Adrenal gland (tissue), 12 donors: ENCODE data around the gene SREBF1. TPM values are rescaled to one million over a fixed set of nuclear protein-coding genes. Genes with fewer than 3 reads are reported as not detected.
A peak's percentile ranks its signal among the peaks of the same experiment; 100 is the strongest.

Experiments
- DNase-seq, 7 donors: peaks; one replicate each; pipeline ENCODE4 v3.0.0-alpha.2; 2019 to 2020
- H3K27ac ChIP-seq, 5 donors: fragments of 200-600 bp; sonication (generic) in 4 of 5; 1 replicate in 3 of 5; 2 replicates in 2 of 5; pipeline versions ENCODE4 v1.5.1 to v1.8.0; 2016 to 2020; ENCODE audit warnings: mild to moderate bottlenecking in 1 of 5
- H3K27me3 ChIP-seq: fragments of 200-600 bp; 2 replicates; pipeline ENCODE4 v1.8.0; 2021
- H3K36me3 ChIP-seq, 2 donors: fragments of 200-600 bp; replicated peaks in 1 of 2; 1 replicate in 1 of 2; 2 replicates in 1 of 2; pipeline versions ENCODE4 v1.5.1 to v1.8.0; 2018 to 2022
- H3K4me1 ChIP-seq, 2 donors: fragments of 200-600 bp; replicated peaks in 1 of 2; 1 replicate in 1 of 2; 2 replicates in 1 of 2; pipeline versions ENCODE4 v1.5.1 to v1.8.0; 2018 to 2021
- H3K4me3 ChIP-seq, 4 donors: fragments of 200-600 bp; sonication (generic) in 3 of 4; one replicate each; pipeline ENCODE4 v1.5.1; 2016 to 2018
- H3K9me3 ChIP-seq, 3 donors: fragments of 200-600 bp; sonication (generic) in 1 of 3; replicated peaks in 1 of 3; 1 replicate in 2 of 3; 2 replicates in 1 of 3; pipeline versions ENCODE4 v1.5.1 to v1.8.0; 2016 to 2021
- CTCF ChIP-seq, 6 experiments: fragments of 450-650 bp in 4 of 6; fragments of 200-600 bp in 2 of 6; sonication (generic) in 1 of 6; IDR thresholded peaks; 1 replicate in 5 of 6; 2 replicates in 1 of 6; pipeline versions ENCODE4 v1.5.1 to v1.8.0; 2016 to 2021; ENCODE audit warnings: antibody characterized with exemption in 6 of 6, mild to moderate bottlenecking in 2 of 6, moderate library complexity in 1 of 6
- POLR2A ChIP-seq, 2 donors: fragments of 450-650 bp; IDR thresholded peaks; one replicate each; pipeline ENCODE4 v1.6.1; 2017; ENCODE audit warnings: antibody characterized with exemption in 2 of 2, mild to moderate bottlenecking in 2 of 2, moderate library complexity in 1 of 2
- WGBS, 4 donors: extraction: QIAGEN DNeasy Blood & Tissue Kit in 2 of 4; methylation state at CpG; one replicate each; pipeline versions ENCODE4 v1.1.5 to v1.1.7; 2013 to 2017; 5-methylcytosine and 5-hydroxymethylcytosine counted together
- intact Hi-C, 2 donors: fragments of 100-400 bp; cut with DNase I; formaldehyde crosslinking; loops; one replicate each; pipeline versions ENCODE4 v1.14.1 to v1.15.0; 2022 to 2023
- polyA plus RNA-seq, 3 donors: library from polyadenylated mRNA; stranded (reverse); fragments of 200-250 nt in 2 of 3; fragments of 350-450 nt in 1 of 3; fragmentation: Illumina TruSeq in 1 of 3; extraction: RNeasy Lipid Tissue Mini Kit (QIAGEN cat#74804) in 1 of 3; gene quantifications; one replicate each; pipeline ENCODE4 v1.2.3, GENCODE V29; 2013 to 2014
- total RNA-seq, 9 donors: library from RNA; depleted of rRNA in 4 of 9; stranded (reverse); fragments of >200 nt in 4 of 9; fragments of 120-200 nt in 1 of 9; fragmentation: NEBNext Ultra II Directional in 1 of 9; extraction: Animal tissue kit (Norgen Biotek cat#: 25700) in 1 of 9; gene quantifications; one replicate each; pipeline versions ENCODE4 v1.1.0 to v1.2.4, GENCODE V29; 2013 to 2023
- donor health status: healthy with polysubstance abuse.
- donor health status: Bipolar disorder and iron deficiency.
- donor health status: DM: yes; HTN: yes; CAD: no.
- donor health status: DM: no; HTN: no; CAD: no.
- donor health status: DM: no; HTN: no; CAD: no.
- donor health status: DM: yes; HTN: yes; CAD: no.

SREBF1 gene
- total and polyA plus RNA-seq, 12 donors = 48.2 to 850 (median 576) TPM

- intact Hi-C loops = loop anchor here in 1 of 2 donors (10.0 kb wide), 1 partner anchor 240 kb away; the partner anchor contains the start of genes ATPAF2 and GID4
- H3K9me3 ChIP-seq = no peaks in the 10 kb centered on the region
- peaks cover 0 to 48% of the 10 kb centered on the region in 2 donors for H3K36me3 ChIP-seq
- peak overlapping the region in 1 of 5 donors; percentile 44 for H3K27ac ChIP-seq
- no peak for DNase-seq
- no peaks in the 10 kb centered on the region for H3K27me3 ChIP-seq
- H3K4me3 ChIP-seq = no peak overlapping the region
- 86 to 94% (median 89%) methylated on average over 10 to 31 of the region's 31 CpGs for WGBS, 4 donors
- no peak for TF ChIP-seq CTCF (IDR thresholded peaks at IDR 0.05)
- no peak for TF ChIP-seq POLR2A (IDR thresholded peaks at IDR 0.05)
- peaks cover 6 to 12% of the 10 kb centered on the region in 2 donors for H3K4me1 ChIP-seq
Measured at GRCh38 chr17:17794382-17794781, 42.4 kb downstream of the SREBF1 start.

GRCh38 chr17:17793378-17794214 lies 43.2 kb downstream of the SREBF1 start:
- Histone ChIP-seq H3K27ac (peak overlapping the region in 2 of 5 donors; percentile 44 to 64), H3K27me3 (no peaks in the 10 kb centered on the region), H3K4me3 (no peak overlapping the region), H3K36me3 (peaks cover 0 to 48% of the 10 kb centered on the region in 2 donors), H3K4me1 (peaks cover 6 to 12% of the 10 kb centered on the region in 2 donors), H3K9me3 (no peaks in the 10 kb centered on the region)
- intact Hi-C loops = loop anchor here in 1 of 2 donors (10.0 kb wide), 1 partner anchor 241 kb away; the partner anchor contains the start of genes ATPAF2 and GID4
- no peak for TF ChIP-seq CTCF (IDR thresholded peaks at IDR 0.05)
- no peak for TF ChIP-seq POLR2A (IDR thresholded peaks at IDR 0.05)
- 83 to 94% (median 90%) methylated on average over 22 to 30 of the region's 30 CpGs for WGBS, 4 donors
- DNase-seq = no peak

GRCh38 chr17:17792551-17793377 lies 44.0 kb downstream of the SREBF1 start:
- no peaks in the 10 kb centered on the region for H3K27me3 ChIP-seq
- WGBS, 4 donors = 21 to 41% (median 29%) methylated on average over 16 to 38 of the region's 38 CpGs
- no peak overlapping the region for H3K4me3 ChIP-seq
- peaks cover 0 to 43% of the 10 kb centered on the region in 2 donors for H3K36me3 ChIP-seq
- H3K27ac ChIP-seq = peak overlapping the region in 2 of 5 donors; percentile 44 to 64
- DNase-seq = peak in 5 of 7 donors; percentile 42 to 82 (median 54)
- H3K4me1 ChIP-seq = peaks cover 6 to 12% of the 10 kb centered on the region in 2 donors
- intact Hi-C loops = loop anchor here in 1 of 2 donors (10.0 kb wide), 1 partner anchor 242 kb away; the partner anchor contains the start of genes ATPAF2 and GID4
- no peaks in the 10 kb centered on the region for H3K9me3 ChIP-seq
- TF ChIP-seq POLR2A (IDR thresholded peaks at IDR 0.05) (no peak), CTCF (IDR thresholded peaks at IDR 0.05) (no peak)
